Head of caudate nucleus (tissue), 42 donors: ENCODE results near the gene SLC49A4.

Source experiments
- DNase-seq, 42 donors: peaks; one replicate each; pipeline versions ENCODE4 v3.0.0 to v3.0.0-alpha.2; 2020 to 2021; ENCODE audit warnings: mixed read lengths in 7 of 42
- intact Hi-C: fragments of 100-400 bp; cut with DNase I; formaldehyde crosslinking; loops from one replicate; pipeline ENCODE4 v1.15.0; 2022

SLC49A4 gene

DNA sequence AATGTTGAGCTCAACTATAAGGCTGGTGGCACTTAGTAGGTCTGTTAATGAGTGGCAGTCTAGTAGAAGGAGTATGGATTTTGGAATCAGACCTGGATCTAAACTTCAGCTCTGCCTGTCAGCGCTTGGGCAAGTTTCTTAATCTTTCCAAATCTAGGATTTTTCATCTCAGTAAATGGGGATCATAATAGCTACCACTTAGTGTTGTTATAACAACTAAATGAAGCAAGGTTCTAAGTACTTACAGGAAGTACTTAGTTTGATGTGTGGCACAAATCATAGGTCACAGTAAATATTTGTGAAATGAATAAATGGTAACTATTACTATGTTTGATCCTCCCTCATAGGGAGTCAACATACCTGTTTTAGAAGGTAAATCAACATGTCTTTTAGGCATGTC, 31.4 kb downstream of the SLC49A4 start:
- intact Hi-C loops, result no loop called here
- no peak for DNase-seq

- intact Hi-C loops, result no loop called here
Measured at GRCh38 chr3:122828281-122828680, 33.4 kb downstream of the SLC49A4 start.

DNA sequence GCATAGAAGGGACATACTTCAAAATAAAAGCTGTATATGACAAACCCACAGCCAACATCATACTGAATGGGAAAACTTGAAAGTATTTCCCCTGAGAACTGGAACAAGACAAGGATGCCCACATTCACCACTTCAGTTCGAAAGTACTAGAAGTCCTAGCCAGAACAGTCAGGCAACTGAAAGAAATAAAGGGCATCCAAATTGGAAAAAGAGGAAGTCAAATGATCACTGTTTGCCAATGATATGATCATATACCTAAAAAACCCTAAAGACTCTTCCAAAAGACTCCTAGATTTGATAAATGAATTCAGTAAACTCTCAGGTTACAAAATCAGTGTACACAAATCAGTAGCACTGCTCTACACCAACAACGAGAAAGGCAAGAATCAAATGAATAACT, 40.7 kb downstream of the SLC49A4 start:
- no peak for DNase-seq
- intact Hi-C loops, result no loop called here

More at GRCh38 chr3:122828281-122828680, 33.4 kb downstream of the SLC49A4 start:
- no peak for DNase-seq

- DNase-seq, result no peak
- intact Hi-C loops, result no loop called here
Measured at GRCh38 chr3:122843604-122844003, 48.7 kb downstream of the SLC49A4 start.

- intact Hi-C loops, result no loop called here
- no peak for DNase-seq
Measured at GRCh38 chr3:122857019-122857418, 62.1 kb downstream of the SLC49A4 start.

GRCh38 chr3:122858373-122858772, 63.5 kb downstream of the SLC49A4 start:
- intact Hi-C loops, result no loop called here
- DNase-seq, result peak in 3 of 42 donors; percentile 7 to 39 (median 24)

GRCh38 chr3:122859021-122859805, 64.3 kb downstream of the SLC49A4 start:
- intact Hi-C loops, result no loop called here
- no peak for DNase-seq

- intact Hi-C loops, result no loop called here
- no peak for DNase-seq
Measured at GRCh38 chr3:122862381-122862780, 67.5 kb downstream of the SLC49A4 start.

- DNase-seq, result no peak
- intact Hi-C loops, result no loop called here
Measured at GRCh38 chr3:122864498-122864897, 69.6 kb downstream of the SLC49A4 start.

- intact Hi-C loops, result no loop called here
- DNase-seq, result peak in 1 of 42 donors; percentile 20
Measured at GRCh38 chr3:122868322-122868721, 73.5 kb downstream of the SLC49A4 start.

GRCh38 chr3:122873741-122874515, 79.1 kb downstream of the SLC49A4 start:
- DNase-seq, result no peak
- intact Hi-C loops, result no loop called here

GRCh38 chr3:122875547-122876127, 80.8 kb downstream of the SLC49A4 start:
- intact Hi-C loops, result no loop called here

DNA sequence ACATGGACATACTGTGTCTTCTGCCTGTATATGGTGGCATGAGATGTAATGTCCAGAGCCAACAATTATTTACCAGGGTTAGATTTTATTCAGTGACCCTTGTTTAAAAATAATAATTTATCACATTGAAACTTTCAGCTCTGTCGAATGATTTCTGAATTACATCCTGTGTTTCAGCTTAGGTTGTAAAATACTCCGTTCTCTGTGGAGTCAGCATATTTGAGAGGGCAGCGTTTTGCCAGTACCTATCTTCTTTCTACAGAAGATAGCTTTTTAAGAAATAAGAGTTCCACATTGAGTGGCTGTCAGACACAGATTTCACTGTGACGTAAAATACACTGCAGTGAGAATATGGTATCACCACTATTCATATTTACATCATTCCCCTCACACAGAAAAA, 85.3 kb downstream of the SLC49A4 start:
- intact Hi-C loops, result no loop called here
- DNase-seq, result no peak

More at GRCh38 chr3:122875547-122876127, 80.8 kb downstream of the SLC49A4 start:
- no peak for DNase-seq

GRCh38 chr3:122880624-122881023, 85.8 kb downstream of the SLC49A4 start:
- intact Hi-C loops, result no loop called here
- DNase-seq, result no peak

- intact Hi-C loops, result no loop called here
- DNase-seq, result no peak
Measured at GRCh38 chr3:122882361-122882947, 87.6 kb downstream of the SLC49A4 start.

DNA sequence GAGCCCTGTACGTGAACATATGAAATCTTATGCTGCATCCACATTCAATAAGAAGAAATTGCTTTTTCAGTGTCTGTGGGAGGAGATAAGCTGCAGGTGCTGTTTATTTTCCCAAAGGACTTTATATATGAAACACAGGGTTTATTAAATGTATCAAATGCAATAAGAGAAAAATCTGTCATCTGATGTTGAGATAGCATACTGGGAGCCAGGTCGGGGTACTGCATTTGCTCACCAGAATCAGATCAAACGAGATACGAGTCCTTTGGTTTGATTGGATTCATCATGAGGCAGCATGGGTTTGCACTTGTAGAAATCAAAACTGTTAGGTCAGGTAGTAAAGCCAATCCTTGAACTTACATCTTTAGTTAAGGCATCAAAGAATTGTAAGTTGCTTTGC, 91.4 kb downstream of the SLC49A4 start:
- intact Hi-C loops, result no loop called here
- no peak for DNase-seq

GRCh38 chr3:122886946-122887345, 92.1 kb downstream of the SLC49A4 start:
- DNase-seq, result peak in 2 of 42 donors; percentile 15 to 16

GRCh38 chr3:122890077-122890719, 95.3 kb downstream of the SLC49A4 start:
- intact Hi-C loops, result no loop called here
- DNase-seq, result peak in 36 of 42 donors; percentile 11 to 69 (median 45)

More at GRCh38 chr3:122886946-122887345, 92.1 kb downstream of the SLC49A4 start:
- intact Hi-C loops, result no loop called here

DNA sequence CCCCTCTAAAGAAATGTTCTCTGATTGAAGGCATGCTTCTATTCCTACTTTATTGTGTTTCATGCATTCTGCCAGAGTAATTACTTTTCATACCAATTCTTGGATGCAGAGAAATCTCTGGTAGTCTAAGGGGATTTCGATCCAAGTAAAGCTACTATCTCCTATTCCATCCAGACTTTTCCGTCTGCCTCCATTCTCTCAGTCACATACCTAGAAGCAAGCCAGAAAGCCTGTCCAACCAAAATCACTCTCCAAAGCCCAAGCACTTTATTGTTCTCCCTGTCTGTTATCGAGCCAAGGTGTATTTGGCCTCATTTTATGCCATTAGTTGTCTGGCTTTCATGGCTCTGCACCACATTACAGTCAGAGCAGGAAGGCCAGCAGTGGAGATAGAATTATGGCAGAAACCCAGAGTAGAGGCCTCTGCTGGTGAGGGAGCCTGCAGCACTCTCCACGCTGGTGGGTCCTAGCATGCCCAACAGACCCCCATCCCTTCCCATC, 95.9 kb downstream of the SLC49A4 start:
- no peak for DNase-seq
- intact Hi-C loops, result no loop called here
